K562 (cell line): ENCODE data around the gene HOXB4. TPM values are rescaled to one million over a fixed set of nuclear protein-coding genes. Genes with fewer than 3 reads are reported as not detected.

Experiments
- ADNP ChIP-seq: fragments of 200-800 bp; sonication (Bioruptor generic); IDR thresholded peaks from 2 replicates; pipeline ENCODE4 v1.6.1; 2016; ENCODE audit warnings: missing genetic modification characterization, missing compliant biosample characterization
- ARID2 ChIP-seq: fragments of 450-650 bp; IDR thresholded peaks from 2 replicates; pipeline ENCODE4 v1.6.1; 2017; ENCODE audit warnings: antibody characterized with exemption, mild to moderate bottlenecking
- HDAC1 ChIP-seq, 2 experiments: fragments of 450-650 bp; IDR thresholded peaks; 2 replicates each; pipeline ENCODE4 v1.6.1; 2016 to 2017; ENCODE audit warnings: inconsistent platforms in 1 of 2, mild to moderate bottlenecking in 1 of 2, moderate library complexity in 1 of 2
- KLF13 ChIP-seq: fragments of 450-650 bp; IDR thresholded peaks from 2 replicates; pipeline ENCODE4 v1.6.1; 2016; ENCODE audit warnings: missing genetic modification characterization, low read depth, mild to moderate bottlenecking, missing compliant biosample characterization, moderate library complexity, borderline replicate concordance
- L3MBTL2 ChIP-seq: fragments of 450-650 bp; IDR thresholded peaks from 2 replicates; pipeline ENCODE4 v1.6.1; 2016; ENCODE audit warnings: mild to moderate bottlenecking, moderate library complexity
- MBD2 ChIP-seq: sonication (generic); IDR thresholded peaks from 2 replicates; pipeline ENCODE4 v1.6.1; 2016; ENCODE audit warnings: low read depth, borderline replicate concordance
- MEIS2 ChIP-seq: fragments of 450-650 bp; IDR thresholded peaks from 2 replicates; pipeline ENCODE4 v1.6.1; 2014; ENCODE audit warnings: mild to moderate bottlenecking; ENCODE audit not compliant: partially characterized antibody
- NCOA1 ChIP-seq: fragments of 450-650 bp; IDR thresholded peaks from 2 replicates; pipeline ENCODE4 v1.6.1; 2016; ENCODE audit warnings: low read depth
- NR3C1 ChIP-seq: sonication (generic); formaldehyde crosslinking; IDR thresholded peaks from 2 replicates; pipeline ENCODE4 v1.8.1; 2022; ENCODE audit warnings: missing genetic modification reagents
- NRF1 ChIP-seq, 2 experiments: fragments of 450-650 bp; IDR thresholded peaks in 1 of 2; conservative IDR thresholded peaks in 1 of 2; 2 replicates each; pipeline ENCODE4 v1.6.1; 2014; ENCODE audit warnings: mild to moderate bottlenecking in 2 of 2
- PCBP2 ChIP-seq: fragments of 200-400 bp; formaldehyde crosslinking; IDR thresholded peaks from 2 replicates; pipeline ENCODE4 v1.6.1; 2018; ENCODE audit warnings: low read length, low read depth, mild to moderate bottlenecking, moderate library complexity; ENCODE audit not compliant: poor library complexity, severe bottlenecking
- SIX5 ChIP-seq, 2 experiments: IDR thresholded peaks; 2 replicates each; pipeline ENCODE4 v1.6.1; 2011; ENCODE audit warnings: low read length in 2 of 2, borderline replicate concordance in 1 of 2, low read depth in 1 of 2, mild to moderate bottlenecking in 1 of 2, moderate library complexity in 1 of 2; ENCODE audit not compliant: insufficient read depth in 1 of 2
- SMC3 ChIP-seq: conservative IDR thresholded peaks from 2 replicates; pipeline ENCODE4 v1.6.1; 2011; ENCODE audit warnings: low read depth, low read length, improper control_type of control experiment; ENCODE audit not compliant: insufficient read depth
- TFAP4 ChIP-seq: sonication (generic); formaldehyde crosslinking; IDR thresholded peaks from 2 replicates; pipeline ENCODE4 v1.8.0; 2022; ENCODE audit warnings: missing genetic modification reagents, mild to moderate bottlenecking, moderate library complexity, borderline replicate concordance
- THRAP3 ChIP-seq: fragments of 450-650 bp; IDR thresholded peaks from 2 replicates; pipeline ENCODE4 v1.6.1; 2016; ENCODE audit warnings: mild to moderate bottlenecking, inconsistent platforms, borderline replicate concordance
- U2AF1 ChIP-seq: fragments of 200-400 bp; formaldehyde crosslinking; optimal IDR thresholded peaks from 2 replicates; pipeline ENCODE3; 2017; ENCODE audit warnings: mild to moderate bottlenecking, low read depth, low read length, moderate library complexity
- XRCC4 ChIP-seq: IDR thresholded peaks from one replicate; pipeline ENCODE4 v1.6.1; 2011; ENCODE audit not compliant: insufficient read depth, insufficient read length; ENCODE audit errors: extremely low read depth
- ZBTB7A ChIP-seq: IDR thresholded peaks from 2 replicates; pipeline ENCODE4 v1.6.1; 2011; ENCODE audit warnings: low read depth, mild to moderate bottlenecking, low read length, moderate library complexity, borderline replicate concordance; ENCODE audit not compliant: control insufficient read depth
- ZBTB8A ChIP-seq: fragments of 450-650 bp; IDR thresholded peaks from 2 replicates; pipeline ENCODE4 v1.6.1; 2018; ENCODE audit warnings: mild to moderate bottlenecking, moderate library complexity; ENCODE audit not compliant: partially characterized antibody
- ZBTB9 ChIP-seq: fragments of 450-650 bp; formaldehyde crosslinking; IDR thresholded peaks from 2 replicates; pipeline ENCODE4 v1.4.0; 2020; ENCODE audit warnings: mild to moderate bottlenecking, moderate library complexity
- ZNF239 ChIP-seq: fragments of 250-450 bp; sonication (Bioruptor Pico); IDR thresholded peaks from 2 replicates; pipeline ENCODE4 v1.4.0; 2020; ENCODE audit warnings: mild to moderate bottlenecking
- ZNF431 ChIP-seq: sonication (generic); formaldehyde crosslinking; IDR thresholded peaks from 2 replicates; pipeline ENCODE4 v1.8.0; 2022; ENCODE audit warnings: mild to moderate bottlenecking, missing genetic modification reagents
- ZNF586 ChIP-seq: fragments of 450-650 bp; formaldehyde crosslinking; conservative IDR thresholded peaks from 2 replicates; pipeline ENCODE4 v1.4.0; 2020; ENCODE audit warnings: mild to moderate bottlenecking, moderate library complexity
- polyA plus RNA-seq, 8 experiments: library from polyadenylated mRNA; depleted of rRNA in 4 of 8; stranded (reverse) in 5 of 8; unstranded in 3 of 8; fragments of >200 nt; fragmentation: Nextera tagmentation in 2 of 8; fragmentation: Illumina TruSeq in 1 of 8; extraction: Ambion mirVana in 2 of 8; extraction: Trizol in 1 of 8; gene quantifications; 2 replicates each; pipeline versions ENCODE4 v1.2.1 to v1.2.3, GENCODE V29; 2011 to 2014; ENCODE audit warnings: inconsistent platforms in 1 of 8, missing spikeins in 1 of 8
- total RNA-seq, 7 experiments: library from RNA; depleted of rRNA in 6 of 7; stranded (reverse); fragments of >200 nt in 6 of 7; fragmentation: Illumina TruSeq in 2 of 7; extraction: Trizol in 2 of 7; gene quantifications; 2 replicates each; pipeline versions ENCODE4 v1.2.1 to v1.2.3, GENCODE V29; 2011 to 2021; ENCODE audit warnings: low replicate concordance in 1 of 7
- TF ChIP-seq, protein P1 (sequence below), 2 experiments: IDR thresholded peaks; 2 replicates each; pipeline ENCODE4 v1.6.1; 2011; ENCODE audit warnings: borderline replicate concordance in 1 of 2, control low read depth in 1 of 2, low read depth in 1 of 2, low read length in 1 of 2, mild to moderate bottlenecking in 1 of 2, mixed read lengths in 1 of 2, moderate library complexity in 1 of 2; ENCODE audit not compliant: insufficient read depth in 1 of 2, insufficient read length in 1 of 2, poor library complexity in 1 of 2, severe bottlenecking in 1 of 2; ENCODE audit errors: extremely low read depth in 1 of 2

The HOXB4 gene
- total and polyA plus RNA-seq, 9 of the 15 experiments (the other 6 are each of a cell fraction or from before 2014, with no cell fraction given) = 1.6 to 34.9 (median 14.9) TPM

DNA sequence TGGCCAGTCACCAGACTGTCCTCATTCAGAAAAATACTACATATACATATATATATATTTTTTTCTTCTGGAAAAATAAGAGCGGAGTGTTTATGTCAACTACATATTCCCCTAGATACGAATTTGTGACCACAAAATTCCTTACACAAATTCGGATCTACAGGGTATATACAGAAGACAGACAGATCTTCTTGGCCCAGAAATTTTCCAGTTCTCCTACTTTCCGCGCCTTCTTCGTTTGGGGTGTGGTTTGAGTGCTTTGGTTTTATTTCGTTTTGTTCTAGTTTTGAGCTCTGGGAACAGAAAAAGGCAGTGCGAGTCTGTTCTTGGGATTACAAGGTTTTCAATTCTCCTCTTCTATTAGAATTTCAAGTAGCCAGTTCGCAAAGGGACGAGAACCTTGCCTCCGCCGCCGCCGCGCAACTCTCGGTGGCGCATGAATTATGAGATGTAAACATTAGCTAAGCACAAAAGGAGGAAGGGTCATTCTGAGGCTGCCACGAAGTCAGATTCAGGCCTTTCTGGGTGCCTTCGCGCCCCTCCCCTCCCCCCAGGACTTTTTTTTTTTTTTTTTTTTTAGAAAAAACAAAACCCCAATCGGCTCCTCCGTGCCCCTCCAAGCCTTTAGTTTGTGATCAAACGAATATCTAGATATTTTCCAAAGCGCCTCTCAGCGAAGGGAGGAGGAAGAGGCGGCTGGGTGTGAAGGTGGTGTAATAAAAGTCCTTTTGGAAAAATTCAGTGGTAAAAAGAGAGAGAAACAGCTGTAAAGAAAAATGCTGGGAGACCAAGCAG lies 1.8 kb upstream of the HOXB4 start (continued):
- TF ChIP-seq U2AF1 (peak; percentile 14), ZNF431 (CRISPR knock-in tag) (no peak), KLF13 (tag) (no peak), ZBTB8A (no peak), PCBP2 (no peak), ZNF586 (CRISPR knock-in tag) (no peak), NR3C1 (CRISPR knock-in tag) (no peak), ZBTB7A (peak; percentile 87), HDAC1 (IDR thresholded peaks at IDR 0.05) (peak in 1 of 2 experiments; percentile 32; a peak in 1 of 4 replicates), ZNF239 (CRISPR knock-in tag) (0 out of 2 replicates have a peak, but pooled peaks have one; percentile 28), SMC3 (no peak), ADNP (no peak), MEIS2 (peak; percentile 84), TFAP4 (no peak), NCOA1 (peak; percentile 48; the same call in 1 of the 2 replicates), ZBTB9 (CRISPR knock-in tag) (no peak), XRCC4 (no peak), ARID2 (no peak), NRF1 (conservative IDR thresholded peaks at IDR 0.05 in 1 of 2, IDR thresholded peaks at IDR 0.05 in 1 of 2) (peak; percentile 75 to 76), MBD2 (peak; percentile 21; the same call in 1 of the 2 replicates), SIX5 (IDR thresholded peaks at IDR 0.05; ENCODE audit: borderline replicate concordance in 1 of 2, insufficient read depth in 1 of 2, low read depth in 1 of 2, low read length in 2 of 2) (no peak), L3MBTL2 (peak; percentile 68; the same call in 1 of the 2 replicates), THRAP3 (no peak)
- TF ChIP-seq, protein P1, sequence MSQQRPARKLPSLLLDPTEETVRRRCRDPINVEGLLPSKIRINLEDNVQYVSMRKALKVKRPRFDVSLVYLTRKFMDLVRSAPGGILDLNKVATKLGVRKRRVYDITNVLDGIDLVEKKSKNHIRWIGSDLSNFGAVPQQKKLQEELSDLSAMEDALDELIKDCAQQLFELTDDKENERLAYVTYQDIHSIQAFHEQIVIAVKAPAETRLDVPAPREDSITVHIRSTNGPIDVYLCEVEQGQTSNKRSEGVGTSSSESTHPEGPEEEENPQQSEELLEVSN (IDR thresholded peaks at IDR 0.05; ENCODE audit: borderline replicate concordance in 1 of 2, extremely low read depth in 1 of 2, insufficient read depth in 1 of 2, insufficient read length in 1 of 2, low read depth in 1 of 2, low read length in 1 of 2, poor library complexity in 1 of 2, severe bottlenecking in 1 of 2) = peak in 1 of 2 experiments; percentile 33
